HUES64 (cell line): ENCODE data around the gene CAPN8.

Experiments
- H3K27ac ChIP-seq: 2 replicates; pipeline ENCODE4 v1.7.0; 2013; ENCODE audit warnings: low read depth, low read length, inconsistent platforms
- H3K27me3 ChIP-seq: 2 replicates; pipeline ENCODE4 v1.6.1; 2013; ENCODE audit warnings: mild to moderate bottlenecking, low read length; ENCODE audit not compliant: insufficient read depth
- H3K36me3 ChIP-seq: 2 replicates; pipeline ENCODE4 v1.6.1; 2013; ENCODE audit warnings: mild to moderate bottlenecking, low read length; ENCODE audit not compliant: insufficient read depth
- H3K4me1 ChIP-seq: 2 replicates; pipeline ENCODE4 v1.6.1; 2013; ENCODE audit warnings: mild to moderate bottlenecking, low read length, moderate library complexity; ENCODE audit not compliant: insufficient read depth
- H3K4me3 ChIP-seq: 2 replicates; pipeline ENCODE4 v1.5.1; 2013; ENCODE audit warnings: mild to moderate bottlenecking, low read length, moderate library complexity
- H3K9ac ChIP-seq: 2 replicates; pipeline ENCODE4 v1.6.1; 2013; ENCODE audit warnings: mild to moderate bottlenecking, low read depth, low read length
- H3K9me3 ChIP-seq: 2 replicates; pipeline ENCODE4 v1.6.1; 2013; ENCODE audit warnings: low read depth, low read length; ENCODE audit not compliant: insufficient read depth
- WGBS: fragments of 150-250, 120-280 bp; methylation state at CpG from one replicate; pipeline ENCODE4 v1.1.7; 2013; ENCODE audit warnings: missing lambda C conversion rate; 5-methylcytosine and 5-hydroxymethylcytosine counted together

The CAPN8 gene

DNA sequence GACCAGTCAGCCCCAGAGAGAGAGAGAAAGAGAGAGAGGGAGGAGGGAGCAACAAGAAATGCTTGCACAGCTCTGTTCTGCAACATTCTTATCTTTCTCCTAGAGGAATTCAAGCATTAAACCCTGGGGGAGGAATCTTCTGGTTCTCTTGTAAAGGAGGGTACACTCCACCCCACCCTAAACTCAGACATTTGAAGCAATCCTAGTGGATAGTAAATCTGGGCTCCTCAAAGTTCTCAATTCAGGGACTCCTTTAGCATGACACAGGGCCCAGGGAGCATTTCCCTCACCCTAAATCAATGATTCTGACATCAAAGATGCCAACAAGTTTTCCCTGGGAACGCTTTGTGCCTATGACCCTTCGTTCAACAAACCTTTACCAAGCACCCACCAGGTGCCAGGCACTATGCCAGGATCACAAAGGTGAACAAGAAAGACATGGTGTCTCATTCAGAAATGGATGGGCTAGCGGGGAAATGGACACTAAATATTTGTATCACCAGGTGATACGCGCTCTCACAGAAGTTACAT lies 35.0 kb upstream of the CAPN8 start:
- Histone ChIP-seq H3K4me3 (no peak overlapping the region), H3K27me3 (no peaks in the 10 kb centered on the region), H3K4me1 (peaks cover 21% of the 10 kb centered on the region), H3K9ac (peak overlapping the region; percentile 65; the same call in 1 of the 2 replicates), H3K36me3 (no peaks in the 10 kb centered on the region), H3K27ac (peak overlapping the region; percentile 84), H3K9me3 (no peaks in the 10 kb centered on the region)
- 89% methylated on average over 4 of the region's 5 CpGs for WGBS

GRCh38 chr1:223695941-223696340 lies 30.4 kb upstream of the CAPN8 start:
- H3K27ac ChIP-seq: no peak overlapping the region
- no peaks in the 10 kb centered on the region for H3K36me3 ChIP-seq
- H3K27me3 ChIP-seq: no peaks in the 10 kb centered on the region
- 86% methylated on average over 5 of the region's 5 CpGs for WGBS
- no peak overlapping the region for H3K4me3 ChIP-seq
- no peak overlapping the region for H3K9ac ChIP-seq
- no peaks in the 10 kb centered on the region for H3K9me3 ChIP-seq
- peaks cover 8% of the 10 kb centered on the region for H3K4me1 ChIP-seq

DNA sequence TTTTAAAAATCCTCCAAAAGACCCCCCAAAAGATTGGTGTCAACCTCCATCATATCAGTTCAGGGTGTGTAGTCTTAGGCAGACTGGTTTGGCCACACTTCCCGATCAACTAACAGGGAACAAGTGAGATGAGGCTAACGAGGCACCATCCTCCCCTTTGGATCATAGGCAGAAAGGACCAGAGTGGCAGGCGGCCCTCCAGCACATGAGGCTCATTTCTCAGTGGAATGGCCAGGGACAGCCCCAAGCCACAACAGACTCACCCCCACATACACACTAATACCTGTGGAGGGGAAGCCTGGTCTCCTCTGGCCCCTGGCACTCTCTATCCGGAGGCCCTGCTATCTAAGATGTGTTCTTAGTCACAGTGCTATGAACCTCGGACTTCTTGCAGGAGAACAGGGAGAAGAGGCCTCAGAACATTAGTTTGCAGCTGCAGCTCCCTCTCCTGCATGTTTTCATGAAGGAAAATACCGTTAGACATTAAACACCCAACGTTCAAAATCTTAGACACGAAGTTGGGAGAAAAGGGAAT lies 29.6 kb upstream of the CAPN8 start:
- WGBS: 87% methylated on average over 7 of the region's 8 CpGs
- Histone ChIP-seq H3K36me3 (no peaks in the 10 kb centered on the region), H3K4me1 (no peaks in the 10 kb centered on the region), H3K9ac (no peak overlapping the region), H3K27me3 (no peaks in the 10 kb centered on the region), H3K4me3 (no peak overlapping the region), H3K27ac (no peak overlapping the region), H3K9me3 (no peaks in the 10 kb centered on the region)

GRCh38 chr1:223691121-223691520 lies 25.6 kb upstream of the CAPN8 start:
- Histone ChIP-seq H3K36me3 (no peaks in the 10 kb centered on the region), H3K27ac (no peak overlapping the region)
- 86% methylated on average over 4 of the region's 4 CpGs for WGBS

GRCh38 chr1:223684488-223684792 lies 18.9 kb upstream of the CAPN8 start:
- WGBS: 80% methylated on average over 3 of the region's 3 CpGs
- Histone ChIP-seq H3K27ac (no peak overlapping the region), H3K27me3 (no peaks in the 10 kb centered on the region), H3K9ac (no peak overlapping the region), H3K4me1 (no peaks in the 10 kb centered on the region), H3K4me3 (no peak overlapping the region), H3K9me3 (no peaks in the 10 kb centered on the region), H3K36me3 (no peaks in the 10 kb centered on the region)

More at GRCh38 chr1:223691121-223691520, 25.6 kb upstream of the CAPN8 start:
- Histone ChIP-seq H3K4me3 (no peak overlapping the region), H3K9ac (no peak overlapping the region), H3K9me3 (no peaks in the 10 kb centered on the region), H3K4me1 (no peaks in the 10 kb centered on the region), H3K27me3 (no peaks in the 10 kb centered on the region)

DNA sequence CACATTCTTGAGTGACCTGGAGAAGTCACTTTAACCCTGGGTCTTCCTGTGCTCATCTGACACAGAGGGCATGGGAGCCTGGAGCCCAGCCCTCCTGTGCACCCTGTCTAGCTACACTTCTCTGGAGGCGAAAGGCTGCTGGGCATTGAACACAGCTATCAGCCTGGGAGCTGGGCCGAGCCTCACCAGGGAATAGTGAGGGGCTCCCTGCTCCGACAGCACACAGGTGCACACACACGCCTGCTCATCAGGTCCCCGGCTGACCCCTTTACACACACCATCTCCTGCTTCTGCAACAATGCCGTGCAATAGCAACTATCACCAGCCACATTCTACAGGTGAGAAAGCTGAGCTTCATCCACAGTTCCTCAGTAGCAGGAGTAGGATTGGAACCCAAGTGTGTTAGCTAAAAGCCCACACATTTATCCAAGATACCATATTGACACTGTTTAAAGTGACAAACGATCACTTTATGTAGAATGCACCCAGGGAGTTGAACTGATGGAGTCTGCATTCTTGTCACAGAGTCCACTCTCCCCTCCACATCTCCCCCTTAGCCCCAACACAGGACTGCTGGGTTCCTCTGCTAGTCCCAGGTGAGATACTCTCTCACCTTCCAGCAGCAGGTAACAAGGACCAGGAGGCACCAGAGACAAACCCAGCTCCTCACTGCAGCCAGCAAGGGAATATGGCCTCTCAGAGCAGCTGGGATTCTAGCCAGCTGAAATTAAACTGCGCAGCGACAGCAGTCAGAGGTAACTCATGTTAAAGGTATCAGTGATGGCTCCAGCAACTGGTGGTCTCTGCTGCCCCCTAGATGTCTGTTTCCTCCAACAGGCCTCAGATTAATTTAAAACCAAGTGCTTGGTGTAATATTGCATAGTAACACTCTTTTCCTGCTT lies 18.3 kb upstream of the CAPN8 start:
- Histone ChIP-seq H3K9ac (no peak overlapping the region), H3K4me3 (no peak overlapping the region), H3K4me1 (no peaks in the 10 kb centered on the region), H3K27me3 (no peaks in the 10 kb centered on the region), H3K9me3 (no peaks in the 10 kb centered on the region), H3K36me3 (no peaks in the 10 kb centered on the region), H3K27ac (no peak overlapping the region)
- 75% methylated on average over 9 of the region's 9 CpGs for WGBS

DNA sequence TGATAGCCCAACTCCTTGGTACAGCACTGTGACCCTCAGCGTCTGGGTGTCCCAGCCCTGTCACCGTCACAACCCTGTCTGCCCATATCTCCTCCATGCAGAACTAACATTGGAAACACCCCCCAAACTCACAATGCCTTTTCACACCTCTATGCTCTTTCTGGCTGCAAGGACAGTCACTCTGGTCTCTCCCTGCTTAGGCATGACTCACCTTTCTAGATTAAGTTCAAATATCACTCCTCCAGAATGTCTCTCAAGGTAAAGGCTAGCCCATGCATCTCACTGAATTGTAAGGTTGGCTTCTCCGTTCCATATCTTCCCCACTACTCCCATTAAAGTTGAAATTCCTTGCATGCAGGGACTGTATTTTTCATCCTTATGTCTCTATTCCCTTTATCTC lies 17.0 kb upstream of the CAPN8 start:
- no peaks in the 10 kb centered on the region for H3K27me3 ChIP-seq
- no peak overlapping the region for H3K9ac ChIP-seq
- H3K27ac ChIP-seq: no peak overlapping the region
- 87% methylated on average over 3 of the region's 3 CpGs for WGBS
- no peaks in the 10 kb centered on the region for H3K4me1 ChIP-seq
- H3K9me3 ChIP-seq: no peaks in the 10 kb centered on the region
- no peak overlapping the region for H3K4me3 ChIP-seq
- no peaks in the 10 kb centered on the region for H3K36me3 ChIP-seq

DNA sequence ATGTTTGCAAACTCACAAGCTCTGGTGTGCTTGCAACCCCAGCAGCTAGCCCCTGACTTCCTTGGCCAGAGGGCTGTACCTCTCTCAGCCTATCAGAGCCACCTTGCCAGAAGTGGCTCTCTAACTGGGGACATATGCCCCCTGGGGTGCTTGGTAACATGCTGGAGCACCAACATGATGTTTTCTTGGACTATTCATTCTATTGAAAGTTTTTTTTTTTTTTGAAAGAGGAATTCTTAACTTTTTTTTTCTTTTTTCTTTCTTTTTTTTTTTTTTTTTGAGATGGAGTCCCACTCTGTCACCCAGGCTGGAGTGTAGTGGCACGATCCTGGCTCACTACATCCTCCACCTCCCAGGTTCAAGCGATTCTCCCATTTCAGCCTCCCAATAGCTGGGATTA lies 14.7 kb upstream of the CAPN8 start:
- Histone ChIP-seq H3K4me1 (no peaks in the 10 kb centered on the region), H3K9me3 (no peaks in the 10 kb centered on the region), H3K27ac (no peak overlapping the region), H3K9ac (no peak overlapping the region), H3K27me3 (no peaks in the 10 kb centered on the region), H3K4me3 (no peak overlapping the region), H3K36me3 (no peaks in the 10 kb centered on the region)
- 86% methylated on average over 2 of the region's 2 CpGs for WGBS

GRCh38 chr1:223678841-223679240 lies 13.3 kb upstream of the CAPN8 start:
- 94% methylated on average over 6 of the region's 6 CpGs for WGBS
- H3K27me3 ChIP-seq: no peaks in the 10 kb centered on the region
- H3K9ac ChIP-seq: no peak overlapping the region
- H3K36me3 ChIP-seq: no peaks in the 10 kb centered on the region
- H3K4me3 ChIP-seq: no peak overlapping the region
- no peak overlapping the region for H3K27ac ChIP-seq
- H3K4me1 ChIP-seq: no peaks in the 10 kb centered on the region
- H3K9me3 ChIP-seq: peaks cover 10% of the 10 kb centered on the region

DNA sequence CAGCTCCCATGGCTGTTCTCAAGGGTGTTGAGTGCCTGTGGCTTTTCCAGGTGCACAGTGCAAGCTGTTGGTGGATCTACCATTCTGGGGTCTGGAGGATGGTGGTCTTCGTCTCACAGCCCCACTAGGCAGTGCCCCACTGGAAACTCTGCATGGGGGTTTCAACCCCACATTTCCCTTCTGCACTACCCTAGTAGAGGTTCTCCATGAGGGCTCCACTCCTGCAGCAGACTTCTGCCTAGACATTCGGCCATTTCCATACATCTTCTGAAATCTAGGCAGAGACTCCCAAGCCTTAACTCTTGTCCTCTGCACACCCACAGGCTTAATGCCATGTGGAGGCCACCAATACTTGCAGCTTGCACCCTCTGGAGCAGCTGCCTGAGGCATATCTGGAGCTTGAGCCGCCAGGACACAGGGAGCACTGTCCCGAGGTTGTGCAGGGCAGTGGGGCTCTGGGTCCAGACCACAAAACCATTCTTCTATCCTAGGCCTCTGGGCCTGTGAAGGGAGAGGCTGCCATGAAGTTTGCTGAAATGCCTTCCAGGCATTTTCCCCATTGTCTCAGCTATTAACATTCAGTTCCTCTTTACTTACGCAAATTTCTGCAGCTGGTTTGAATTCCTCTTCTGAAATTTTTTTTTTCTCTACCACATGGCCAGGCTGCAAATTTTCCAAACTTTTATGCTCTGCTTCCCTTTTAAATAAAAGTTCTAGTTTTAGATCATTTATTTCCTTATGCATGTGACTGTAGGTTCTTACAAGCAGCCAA lies 8.8 kb upstream of the CAPN8 start:
- Histone ChIP-seq H3K4me1 (peaks cover 4% of the 10 kb centered on the region; the same call in 1 of the 2 replicates), H3K36me3 (no peaks in the 10 kb centered on the region), H3K9ac (no peak overlapping the region), H3K9me3 (peaks cover 16% of the 10 kb centered on the region), H3K4me3 (no peak overlapping the region), H3K27me3 (no peaks in the 10 kb centered on the region), H3K27ac (no peak overlapping the region; the same call in 1 of the 2 replicates)
- WGBS: 73% methylated on average over 5 of the region's 5 CpGs
